ENCODE data around the gene IMPA2.

Gene IMPA2

GRCh38 chr18:12034241-12035100 is 53.2 kb downstream of the IMPA2 start:
- TF ChIP-seq NFRKB (IDR thresholded peaks at IDR 0.05) (no peak), L3MBTL2 (conservative IDR thresholded peaks at IDR 0.05) (no peak), HDGF (IDR thresholded peaks at IDR 0.05; ENCODE audit: borderline replicate concordance) (no peak), ZNF384 (IDR thresholded peaks at IDR 0.05) (no peak), SP1 (IDR thresholded peaks at IDR 0.05) (no peak), BHLHE40 (IDR thresholded peaks at IDR 0.05; ENCODE audit: borderline replicate concordance) (no peak), CTBP1 (IDR thresholded peaks at IDR 0.05; ENCODE audit: borderline replicate concordance) (no peak), ARNT (IDR thresholded peaks at IDR 0.05) (no peak), FOXM1 (IDR thresholded peaks at IDR 0.05; ENCODE audit: borderline replicate concordance) (no peak), ELF4 (IDR thresholded peaks at IDR 0.05) (no peak), TARDBP (IDR thresholded peaks at IDR 0.05) (no peak), LEF1 (IDR thresholded peaks at IDR 0.05; ENCODE audit: borderline replicate concordance) (no peak), FOXK2 (IDR thresholded peaks at IDR 0.05) (no peak), FOXA1 (IDR thresholded peaks at IDR 0.05) (no peak), SUZ12 (IDR thresholded peaks at IDR 0.05) (no peak)
- TF ChIP-seq, protein P1, sequence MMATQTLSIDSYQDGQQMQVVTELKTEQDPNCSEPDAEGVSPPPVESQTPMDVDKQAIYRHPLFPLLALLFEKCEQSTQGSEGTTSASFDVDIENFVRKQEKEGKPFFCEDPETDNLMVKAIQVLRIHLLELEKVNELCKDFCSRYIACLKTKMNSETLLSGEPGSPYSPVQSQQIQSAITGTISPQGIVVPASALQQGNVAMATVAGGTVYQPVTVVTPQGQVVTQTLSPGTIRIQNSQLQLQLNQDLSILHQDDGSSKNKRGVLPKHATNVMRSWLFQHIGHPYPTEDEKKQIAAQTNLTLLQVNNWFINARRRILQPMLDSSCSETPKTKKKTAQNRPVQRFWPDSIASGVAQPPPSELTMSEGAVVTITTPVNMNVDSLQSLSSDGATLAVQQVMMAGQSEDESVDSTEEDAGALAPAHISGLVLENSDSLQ (IDR thresholded peaks at IDR 0.05) = no peak
- no peak for DNase-seq (ENCODE audit: extremely low spot score)
- ChIA-PET POLR2A (no interaction called here), CTCF (no interaction called here)

DNA sequence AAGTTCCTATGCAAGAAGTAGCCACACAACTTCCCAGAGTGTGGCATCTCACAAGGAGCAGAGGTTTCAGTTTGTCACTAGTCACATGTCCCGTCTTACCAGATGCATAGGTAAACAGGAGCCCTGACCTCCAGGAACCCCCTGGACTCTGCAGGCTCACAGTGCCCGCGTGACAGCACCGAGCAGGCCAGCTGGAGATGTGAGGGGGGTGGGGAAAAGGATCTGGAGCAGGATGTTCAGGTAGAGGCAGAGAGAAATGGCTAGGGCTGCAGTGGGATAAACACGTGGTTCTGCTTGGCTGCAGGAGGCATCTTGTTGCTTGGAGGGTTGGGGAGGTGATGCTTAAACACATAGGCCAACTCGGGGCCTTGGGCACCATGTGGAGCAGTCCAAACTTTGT is 54.2 kb downstream of the IMPA2 start:
- POLR2A ChIA-PET = no interaction called here
- TF ChIP-seq FOXM1 (IDR thresholded peaks at IDR 0.05; ENCODE audit: borderline replicate concordance) = no peak
- TF ChIP-seq LEF1 (IDR thresholded peaks at IDR 0.05; ENCODE audit: borderline replicate concordance) = no peak
- TF ChIP-seq SUZ12 (IDR thresholded peaks at IDR 0.05) = no peak
- no peak for TF ChIP-seq HDGF (IDR thresholded peaks at IDR 0.05; ENCODE audit: borderline replicate concordance)
- TF ChIP-seq FOXA1 (IDR thresholded peaks at IDR 0.05) = no peak
- no peak for TF ChIP-seq L3MBTL2 (conservative IDR thresholded peaks at IDR 0.05)
- TF ChIP-seq ZNF384 (IDR thresholded peaks at IDR 0.05) = no peak
- TF ChIP-seq TARDBP (IDR thresholded peaks at IDR 0.05) = no peak
- TF ChIP-seq FOXK2 (IDR thresholded peaks at IDR 0.05) = no peak
- no peak for TF ChIP-seq NFRKB (IDR thresholded peaks at IDR 0.05)
- TF ChIP-seq BHLHE40 (IDR thresholded peaks at IDR 0.05; ENCODE audit: borderline replicate concordance) = no peak
- TF ChIP-seq CTBP1 (IDR thresholded peaks at IDR 0.05; ENCODE audit: borderline replicate concordance) = no peak
- TF ChIP-seq SP1 (IDR thresholded peaks at IDR 0.05) = no peak
- no peak for TF ChIP-seq ELF4 (IDR thresholded peaks at IDR 0.05)
- TF ChIP-seq, protein P1 (IDR thresholded peaks at IDR 0.05) = no peak
- DNase-seq (ENCODE audit: extremely low spot score) = no peak
- CTCF ChIA-PET = interaction anchor here (0.6 kb wide), 1 partner anchor 221 kb away, joined by 6 read pairs; no protein-coding TSS in a partner anchor

DNA sequence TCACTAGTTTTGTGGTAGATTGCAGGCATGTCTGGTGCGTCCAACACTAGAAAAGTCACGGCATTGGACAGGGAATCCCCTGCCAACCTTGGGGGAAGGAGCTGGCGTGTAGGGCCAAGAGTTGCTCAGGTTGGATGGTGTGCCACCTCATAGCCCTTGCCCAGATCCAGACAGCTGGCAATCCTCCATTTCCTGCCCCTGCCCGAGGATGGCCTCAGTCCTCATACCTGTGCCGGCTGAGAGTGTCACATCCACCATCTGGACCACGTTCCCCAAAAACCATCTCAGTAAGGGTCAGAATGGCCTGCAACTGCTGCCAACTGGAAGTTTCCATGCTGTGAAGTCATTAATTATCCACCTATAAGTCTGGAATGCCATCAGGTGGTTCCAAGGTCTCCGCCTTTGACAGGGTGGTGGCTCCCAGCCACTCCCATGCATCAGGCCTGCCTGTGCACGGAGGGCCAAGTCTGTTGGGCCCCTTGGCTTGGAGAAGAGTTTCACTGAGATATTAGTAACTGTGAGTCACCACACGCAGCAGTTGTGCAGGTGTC is 55.0 kb downstream of the IMPA2 start:
- DNase-seq (ENCODE audit: extremely low spot score) = no peak
- no peak for TF ChIP-seq HDGF (IDR thresholded peaks at IDR 0.05; ENCODE audit: borderline replicate concordance)
- no peak for TF ChIP-seq FOXK2 (IDR thresholded peaks at IDR 0.05)
- TF ChIP-seq ZNF384 (IDR thresholded peaks at IDR 0.05) = no peak
- TF ChIP-seq SUZ12 (IDR thresholded peaks at IDR 0.05) = no peak
- no peak for TF ChIP-seq ARNT (IDR thresholded peaks at IDR 0.05)
- TF ChIP-seq CTBP1 (IDR thresholded peaks at IDR 0.05; ENCODE audit: borderline replicate concordance) = no peak
- TF ChIP-seq, protein P1 (IDR thresholded peaks at IDR 0.05) = no peak
- TF ChIP-seq ELF4 (IDR thresholded peaks at IDR 0.05) = no peak
- TF ChIP-seq LEF1 (IDR thresholded peaks at IDR 0.05; ENCODE audit: borderline replicate concordance) = no peak
- TF ChIP-seq BHLHE40 (IDR thresholded peaks at IDR 0.05; ENCODE audit: borderline replicate concordance) = no peak
- no peak for TF ChIP-seq FOXM1 (IDR thresholded peaks at IDR 0.05; ENCODE audit: borderline replicate concordance)
- TF ChIP-seq FOXA1 (IDR thresholded peaks at IDR 0.05) = no peak
- TF ChIP-seq TARDBP (IDR thresholded peaks at IDR 0.05) = no peak
- TF ChIP-seq SP1 (IDR thresholded peaks at IDR 0.05) = no peak
- no peak for TF ChIP-seq L3MBTL2 (conservative IDR thresholded peaks at IDR 0.05)
- no peak for TF ChIP-seq NFRKB (IDR thresholded peaks at IDR 0.05)
- CTCF ChIA-PET = no interaction called here
- POLR2A ChIA-PET = no interaction called here

DNA sequence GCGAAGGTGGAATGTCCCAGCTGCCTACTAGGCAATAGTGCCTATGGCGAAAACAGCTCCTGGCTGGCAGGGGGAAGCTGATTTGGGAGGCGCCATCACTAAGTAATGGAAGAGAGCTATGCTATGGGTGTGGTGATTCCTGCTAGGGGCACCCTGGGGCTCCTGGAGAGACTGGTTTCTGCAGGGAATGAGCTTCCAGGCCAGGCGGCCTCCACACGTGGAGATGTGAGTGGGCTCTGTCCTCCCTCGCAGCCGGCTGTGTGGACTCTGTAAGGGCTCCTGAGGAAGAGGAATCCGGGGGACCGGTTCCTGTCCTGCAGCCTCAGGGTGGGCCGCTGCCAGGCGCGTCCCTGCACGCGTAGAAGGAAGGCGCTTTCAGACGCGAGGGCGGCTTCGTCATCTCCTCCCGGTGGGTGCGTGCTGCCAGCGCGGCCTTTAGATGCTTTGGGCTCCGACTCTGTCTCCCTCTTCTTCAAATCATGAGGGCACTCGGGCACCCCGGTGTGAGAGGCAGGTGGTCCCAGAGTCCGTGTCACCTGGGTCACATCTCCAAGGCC is 56.9 kb downstream of the IMPA2 start:
- POLR2A ChIA-PET = no interaction called here
- DNase-seq (ENCODE audit: extremely low spot score) = no peak
- TF ChIP-seq, protein P1 (IDR thresholded peaks at IDR 0.05) = no peak
- no peak for TF ChIP-seq L3MBTL2 (conservative IDR thresholded peaks at IDR 0.05)
- no peak for TF ChIP-seq NFRKB (IDR thresholded peaks at IDR 0.05)
- no peak for TF ChIP-seq FOXA1 (IDR thresholded peaks at IDR 0.05)
- no peak for TF ChIP-seq ZNF384 (IDR thresholded peaks at IDR 0.05)
- no peak for TF ChIP-seq SUZ12 (IDR thresholded peaks at IDR 0.05)
- no peak for TF ChIP-seq FOXK2 (IDR thresholded peaks at IDR 0.05)
- TF ChIP-seq LEF1 (IDR thresholded peaks at IDR 0.05; ENCODE audit: borderline replicate concordance) = no peak
- TF ChIP-seq CTBP1 (IDR thresholded peaks at IDR 0.05; ENCODE audit: borderline replicate concordance) = no peak
- TF ChIP-seq ELF4 (IDR thresholded peaks at IDR 0.05) = no peak
- TF ChIP-seq TARDBP (IDR thresholded peaks at IDR 0.05) = no peak
- TF ChIP-seq BHLHE40 (IDR thresholded peaks at IDR 0.05; ENCODE audit: borderline replicate concordance) = no peak
- TF ChIP-seq HDGF (IDR thresholded peaks at IDR 0.05; ENCODE audit: borderline replicate concordance) = no peak
- no peak for TF ChIP-seq FOXM1 (IDR thresholded peaks at IDR 0.05; ENCODE audit: borderline replicate concordance)
- no peak for TF ChIP-seq ARNT (IDR thresholded peaks at IDR 0.05)
- no peak for TF ChIP-seq SP1 (IDR thresholded peaks at IDR 0.05)

More for the DNA sequence above, 56.9 kb downstream of the IMPA2 start:
- CTCF ChIA-PET = interaction anchor here (1.3 kb wide), 2 partner anchors 12 to 23 kb away, joined by 3 to 6 read pairs; no protein-coding TSS in a partner anchor

Measured in HEK293T (cell line).